Measurements from ENCODE around the gene TOR1AIP2. TPM values are rescaled to one million over a fixed set of nuclear protein-coding genes. Genes with fewer than 3 reads are reported as not detected.
A peak's percentile ranks its signal among the peaks of the same experiment; 100 is the strongest.

TOR1AIP2 gene
- total and polyA plus RNA-seq, 10 of the 15 experiments (the other 5 are each of a cell fraction or from before 2014, with no cell fraction given): 5.3 to 38.9 (median 15.4) TPM

GRCh38 chr1:179924268-179924667 is 46.7 kb upstream of the TOR1AIP2 start:
- Histone ChIP-seq H4K20me1 (ENCODE audit: control insufficient read depth, insufficient read depth) (no peaks in the 10 kb centered on the region), H3K4me2 (ENCODE audit: control insufficient read depth, insufficient read depth) (no peak overlapping the region), H3K27me3 (replicated peaks in 1 of 2; ENCODE audit: control insufficient read depth in 2 of 2, insufficient read depth in 2 of 2, low read length in 1 of 2) (no peaks in the 10 kb centered on the region), H3K9ac (ENCODE audit: control insufficient read depth, insufficient read depth, low read length) (no peak overlapping the region), H3K27ac (ENCODE audit: control insufficient read depth, insufficient read depth) (no peak overlapping the region), H3K4me3 (no peak overlapping the region), H3K4me1 (ENCODE audit: control insufficient read depth, insufficient read depth, low read length) (no peaks in the 10 kb centered on the region), H3K36me3 (ENCODE audit: control insufficient read depth in 2 of 2, insufficient read depth in 2 of 2, low read length in 1 of 2) (peaks cover 0 to 11% of the 10 kb centered on the region in 2 experiments; a peak in 2 of 4 replicates), H2AFZ (ENCODE audit: control insufficient read depth, low read depth, low read length) (no peak overlapping the region), H3K79me2 (ENCODE audit: control insufficient read depth, insufficient read depth, low read length) (no peaks in the 10 kb centered on the region), H3K9me3 (replicated peaks; ENCODE audit: control insufficient read depth, insufficient read depth, low read length) (no peaks in the 10 kb centered on the region)
- TF ChIP-seq ZNF217 (IDR thresholded peaks at IDR 0.05) (no peak), POLR2A (IDR thresholded peaks at IDR 0.05; ENCODE audit: low read depth, low read length) (no peak), TARDBP (IDR thresholded peaks at IDR 0.05; ENCODE audit: borderline replicate concordance) (no peak), BMI1 (IDR thresholded peaks at IDR 0.05; ENCODE audit: borderline replicate concordance) (no peak), PML (IDR thresholded peaks at IDR 0.05; ENCODE audit: low read length) (no peak), STAT3 (IDR thresholded peaks at IDR 0.05; ENCODE audit: low read depth, low read length) (no peak), RB1 (IDR thresholded peaks at IDR 0.05; ENCODE audit: borderline replicate concordance) (no peak), ATF7 (IDR thresholded peaks at IDR 0.05; ENCODE audit: low read depth) (no peak), CHD2 (IDR thresholded peaks at IDR 0.05; ENCODE audit: borderline replicate concordance, low read depth, low read length) (no peak), PAX5 (IDR thresholded peaks at IDR 0.05; ENCODE audit: borderline replicate concordance, low read depth, low read length) (no peak), DPF2 (IDR thresholded peaks at IDR 0.05) (no peak), MEF2B (IDR thresholded peaks at IDR 0.05; ENCODE audit: partially characterized antibody, poor library complexity, severe bottlenecking) (no peak), JUND (IDR thresholded peaks at IDR 0.05; ENCODE audit: low read depth, low read length) (no peak), SMC3 (IDR thresholded peaks at IDR 0.05; ENCODE audit: borderline replicate concordance, low read length) (no peak), ATF2 (IDR thresholded peaks at IDR 0.05; ENCODE audit: low read length) (no peak), PAX8 (IDR thresholded peaks at IDR 0.05) (no peak), SIN3A (IDR thresholded peaks at IDR 0.05; ENCODE audit: low read depth, low read length) (no peak), ZBED1 (IDR thresholded peaks at IDR 0.05; ENCODE audit: borderline replicate concordance) (no peak), SMARCA5 (IDR thresholded peaks at IDR 0.05) (no peak), EP300 (IDR thresholded peaks at IDR 0.05; ENCODE audit: borderline replicate concordance in 1 of 2, control insufficient read depth in 1 of 2, low read depth in 2 of 2, low read length in 2 of 2) (no peak)
- intact Hi-C loops (cut with micrococcal nuclease; ENCODE audit: unreplicated experiment): no loop called here
- DNase-seq (ENCODE audit: low read depth, low spot score) (no peak), FAIRE-seq (no peak), ATAC-seq (peak; percentile 23; the same call in 1 of the 3 replicates)
- ChIA-PET SMC1A (ENCODE audit: uncharacterized antibody, unreplicated experiment) (interaction anchor here (0.8 to 2.2 kb wide), 6 partner anchors 9 to 60 kb away, joined by 3 to 15 read pairs (median 4); no protein-coding TSS in a partner anchor), RAD21 (ENCODE audit: unreplicated experiment) (interaction anchor here (1.8 kb wide), 1 partner anchor 56 kb away, joined by 5 read pairs; no protein-coding TSS in a partner anchor), CTCF (interaction anchor here (0.9 to 1.0 kb wide), 3 partner anchors 12 to 244 kb away, joined by 3 read pairs; no protein-coding TSS in a partner anchor), POLR2A (interaction anchor here (1.2 kb wide), 1 partner anchor 13 kb away, joined by 3 read pairs; no protein-coding TSS in a partner anchor)
- BruUV-seq (replicated peaks): no TSS peak
- 100% methylated on average over 1 of the region's 1 CpG for WGBS (ENCODE audit: insufficient coverage, insufficient replicate concordance, low lambda C conversion rate, missing lambda C conversion rate)
- in situ Hi-C loops (cut with MboI): no loop called here
